ENCODE data around the gene C5orf63. TPM values are rescaled to one million over a fixed set of nuclear protein-coding genes. Genes with fewer than 3 reads are reported as not detected.

Gene C5orf63
- total RNA-seq, 1 donor = 1.3 TPM

GRCh38 chr5:127086589-127086988 is 13.3 kb upstream of the C5orf63 start:
- H3K4me3 ChIP-seq (ENCODE audit: low read depth, low read length) = no peak overlapping the region
- TF ChIP-seq CTCF (IDR thresholded peaks at IDR 0.05; ENCODE audit: insufficient read depth, low read depth, low read length) = no peak
- DNase-seq (ENCODE audit: low read depth) = no peak

GRCh38 chr5:127085796-127086195 is 12.5 kb upstream of the C5orf63 start:
- TF ChIP-seq CTCF (IDR thresholded peaks at IDR 0.05; ENCODE audit: insufficient read depth, low read depth, low read length) = no peak
- no peak for DNase-seq (ENCODE audit: low read depth)
- H3K4me3 ChIP-seq (ENCODE audit: low read depth, low read length) = no peak overlapping the region

- no peak overlapping the region for H3K4me3 ChIP-seq (ENCODE audit: low read depth, low read length)
- no peak for DNase-seq (ENCODE audit: low read depth)
- no peak for TF ChIP-seq CTCF (IDR thresholded peaks at IDR 0.05; ENCODE audit: insufficient read depth, low read depth, low read length)
These were observed 12.1 kb upstream of the C5orf63 start for GRCh38 chr5:127085371-127085770.

- no peak overlapping the region for H3K4me3 ChIP-seq (ENCODE audit: low read depth, low read length)
- DNase-seq (ENCODE audit: low read depth) = no peak
- TF ChIP-seq CTCF (IDR thresholded peaks at IDR 0.05; ENCODE audit: insufficient read depth, low read depth, low read length) = no peak
These were observed 11.4 kb upstream of the C5orf63 start for GRCh38 chr5:127084656-127085055.

- no peak for TF ChIP-seq CTCF (IDR thresholded peaks at IDR 0.05; ENCODE audit: insufficient read depth, low read depth, low read length)
- no peak overlapping the region for H3K4me3 ChIP-seq (ENCODE audit: low read depth, low read length)
- DNase-seq (ENCODE audit: low read depth) = no peak
These were observed 10.4 kb upstream of the C5orf63 start for GRCh38 chr5:127083711-127084110.

- peak; percentile 23 for DNase-seq (ENCODE audit: low read depth)
- no peak overlapping the region for H3K4me3 ChIP-seq (ENCODE audit: low read depth, low read length)
- no peak for TF ChIP-seq CTCF (IDR thresholded peaks at IDR 0.05; ENCODE audit: insufficient read depth, low read depth, low read length)
These were observed 6.7 kb upstream of the C5orf63 start for GRCh38 chr5:127079994-127080491.

GRCh38 chr5:127077366-127077765 is 4.1 kb upstream of the C5orf63 start:
- peak; percentile 40 for DNase-seq (ENCODE audit: low read depth)
- TF ChIP-seq CTCF (IDR thresholded peaks at IDR 0.05; ENCODE audit: insufficient read depth, low read depth, low read length) = no peak
- no peak overlapping the region for H3K4me3 ChIP-seq (ENCODE audit: low read depth, low read length)

Measured in fibroblast of villous mesenchyme (primary cell).